Measurements from ENCODE around the gene ARSI. TPM values are rescaled to one million over a fixed set of nuclear protein-coding genes. Genes with fewer than 3 reads are reported as not detected.

ARSI gene
- total RNA-seq, 1 donor from 2014 or later = not detected

DNA sequence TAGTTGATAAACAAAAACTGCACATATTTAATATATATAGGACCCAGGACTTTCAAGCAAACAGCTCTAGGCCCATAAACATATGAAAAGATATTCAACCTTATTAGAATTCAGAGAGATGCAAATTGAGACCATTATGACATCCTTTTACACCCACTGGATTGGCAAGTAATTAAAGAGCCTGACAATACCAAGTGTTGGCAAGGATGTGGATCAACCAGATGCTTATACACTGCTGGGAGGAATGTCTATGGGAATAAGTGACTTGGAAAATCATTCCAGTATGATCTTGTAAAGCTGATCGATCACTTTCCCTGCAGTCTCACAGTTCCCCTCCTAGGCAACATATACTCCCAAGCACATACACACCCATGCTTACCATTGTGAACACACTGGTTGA, 39.3 kb upstream of the ARSI start:
- no peaks in the 10 kb centered on the region for H3K4me1 Mint-ChIP-seq
- DNase-seq = no peak
- H3K27me3 Mint-ChIP-seq = no peaks in the 10 kb centered on the region
- no peak overlapping the region for H3K4me3 Mint-ChIP-seq
- no peak for ATAC-seq (ENCODE audit: low read depth)
- ChIA-PET POLR2A (no interaction called here), CTCF (no interaction called here)
- no peak overlapping the region for H3K27ac Mint-ChIP-seq
- H3K9me3 Mint-ChIP-seq = no peaks in the 10 kb centered on the region
- intact Hi-C loops (cut with micrococcal nuclease) = no loop called here
- TF ChIP-seq, protein P1, sequence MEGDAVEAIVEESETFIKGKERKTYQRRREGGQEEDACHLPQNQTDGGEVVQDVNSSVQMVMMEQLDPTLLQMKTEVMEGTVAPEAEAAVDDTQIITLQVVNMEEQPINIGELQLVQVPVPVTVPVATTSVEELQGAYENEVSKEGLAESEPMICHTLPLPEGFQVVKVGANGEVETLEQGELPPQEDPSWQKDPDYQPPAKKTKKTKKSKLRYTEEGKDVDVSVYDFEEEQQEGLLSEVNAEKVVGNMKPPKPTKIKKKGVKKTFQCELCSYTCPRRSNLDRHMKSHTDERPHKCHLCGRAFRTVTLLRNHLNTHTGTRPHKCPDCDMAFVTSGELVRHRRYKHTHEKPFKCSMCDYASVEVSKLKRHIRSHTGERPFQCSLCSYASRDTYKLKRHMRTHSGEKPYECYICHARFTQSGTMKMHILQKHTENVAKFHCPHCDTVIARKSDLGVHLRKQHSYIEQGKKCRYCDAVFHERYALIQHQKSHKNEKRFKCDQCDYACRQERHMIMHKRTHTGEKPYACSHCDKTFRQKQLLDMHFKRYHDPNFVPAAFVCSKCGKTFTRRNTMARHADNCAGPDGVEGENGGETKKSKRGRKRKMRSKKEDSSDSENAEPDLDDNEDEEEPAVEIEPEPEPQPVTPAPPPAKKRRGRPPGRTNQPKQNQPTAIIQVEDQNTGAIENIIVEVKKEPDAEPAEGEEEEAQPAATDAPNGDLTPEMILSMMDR (IDR thresholded peaks at IDR 0.05) = no peak
- H3K36me3 Mint-ChIP-seq (ENCODE audit: low read depth) = no peaks in the 10 kb centered on the region

DNA sequence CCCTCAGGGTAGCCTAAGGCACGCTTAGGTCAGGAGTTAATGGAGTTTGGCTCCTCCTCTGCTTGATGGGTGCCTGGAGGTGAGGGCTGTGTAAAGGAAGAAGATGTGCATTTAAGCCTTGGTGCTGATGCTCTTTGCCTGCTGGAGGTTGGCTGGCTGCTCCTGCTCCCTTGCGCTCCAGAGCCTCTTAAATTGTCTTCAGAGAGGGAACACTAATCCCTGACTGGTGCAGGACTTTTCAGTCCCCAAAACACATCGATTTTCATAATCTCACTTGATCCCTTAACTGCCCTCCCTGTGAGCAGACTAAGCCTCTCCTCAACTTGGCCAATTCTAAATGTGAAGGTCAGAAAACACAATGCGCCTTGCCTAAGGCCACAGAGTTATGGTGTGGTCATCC, 38.6 kb upstream of the ARSI start:
- Mint-ChIP-seq H3K4me3 (no peak overlapping the region), H3K9me3 (no peaks in the 10 kb centered on the region), H3K27me3 (no peaks in the 10 kb centered on the region), H3K27ac (no peak overlapping the region), H3K4me1 (no peaks in the 10 kb centered on the region), H3K36me3 (ENCODE audit: low read depth) (no peaks in the 10 kb centered on the region)
- DNase-seq = no peak
- ChIA-PET CTCF (no interaction called here), POLR2A (no interaction called here)
- TF ChIP-seq, protein P1 (IDR thresholded peaks at IDR 0.05) = no peak
- intact Hi-C loops (cut with micrococcal nuclease) = no loop called here
- ATAC-seq (ENCODE audit: low read depth) = no peak

DNA sequence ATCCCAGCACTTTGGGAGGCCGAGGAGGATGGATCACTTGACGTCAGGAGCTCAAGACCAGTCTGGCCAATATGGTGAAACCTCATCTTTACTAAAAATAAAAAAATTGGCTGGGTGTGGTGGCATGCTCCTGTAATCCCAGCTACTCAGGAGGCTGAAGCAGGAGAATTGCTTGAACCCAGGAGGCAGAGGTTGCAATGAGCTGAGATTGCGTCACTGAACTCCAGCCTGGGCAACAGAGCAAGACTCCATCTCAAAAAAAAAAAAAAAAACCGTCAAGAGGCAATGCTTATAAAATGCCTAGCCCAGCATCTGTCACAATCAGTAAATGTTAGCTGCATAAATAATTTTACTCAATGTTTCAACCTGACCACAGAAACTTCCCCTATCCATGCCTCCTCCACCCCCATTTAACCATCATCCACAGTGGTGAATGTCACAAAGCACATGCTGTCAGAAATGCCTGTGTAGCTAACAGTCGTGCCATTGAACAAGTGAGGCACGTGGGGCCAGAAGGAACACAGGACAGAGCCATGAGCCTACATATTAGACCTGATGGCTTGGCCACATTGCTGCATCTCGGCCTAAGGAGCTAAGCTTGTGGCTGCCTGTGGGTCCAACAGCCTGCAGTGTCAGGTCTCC, 38.0 kb upstream of the ARSI start:
- TF ChIP-seq, protein P1 (IDR thresholded peaks at IDR 0.05) = no peak
- no peak for DNase-seq
- H3K9me3 Mint-ChIP-seq = no peaks in the 10 kb centered on the region
- H3K27ac Mint-ChIP-seq = no peak overlapping the region
- ChIA-PET CTCF (no interaction called here), POLR2A (interaction anchor here (0.7 kb wide), 1 partner anchor 1411 kb away, joined by 6 read pairs; no protein-coding TSS in a partner anchor)
- no peaks in the 10 kb centered on the region for H3K36me3 Mint-ChIP-seq (ENCODE audit: low read depth)
- no peaks in the 10 kb centered on the region for H3K27me3 Mint-ChIP-seq
- no peak overlapping the region for H3K4me3 Mint-ChIP-seq
- ATAC-seq (ENCODE audit: low read depth) = no peak
- no peaks in the 10 kb centered on the region for H3K4me1 Mint-ChIP-seq
- intact Hi-C loops (cut with micrococcal nuclease) = no loop called here

DNA sequence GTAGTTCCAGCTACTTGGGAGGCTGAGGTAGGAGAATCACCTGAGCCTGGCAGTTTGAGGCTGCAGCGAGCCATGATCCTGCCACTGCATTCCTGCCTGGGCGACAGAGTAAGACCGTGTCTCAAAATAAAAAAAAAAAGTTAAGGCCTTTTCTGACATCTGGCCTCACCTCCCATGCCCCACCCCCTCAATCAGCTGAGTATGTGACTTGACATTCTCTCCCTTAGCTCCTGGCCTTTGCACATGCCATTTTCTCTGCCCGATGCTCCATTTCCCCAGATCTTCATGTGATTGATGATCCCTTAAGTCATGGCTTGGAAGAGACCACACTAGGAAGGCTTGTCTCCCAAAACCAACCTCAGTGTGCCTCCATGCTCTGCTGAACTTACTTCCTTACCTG, 37.1 kb upstream of the ARSI start:
- no peak for ATAC-seq (ENCODE audit: low read depth)
- no peak overlapping the region for H3K4me3 Mint-ChIP-seq
- H3K9me3 Mint-ChIP-seq = no peaks in the 10 kb centered on the region
- no peaks in the 10 kb centered on the region for H3K36me3 Mint-ChIP-seq (ENCODE audit: low read depth)
- TF ChIP-seq, protein P1 (IDR thresholded peaks at IDR 0.05) = no peak
- no peaks in the 10 kb centered on the region for H3K27me3 Mint-ChIP-seq
- POLR2A ChIA-PET = no interaction called here
- DNase-seq = no peak
- CTCF ChIA-PET = no interaction called here
- no peaks in the 10 kb centered on the region for H3K4me1 Mint-ChIP-seq
- intact Hi-C loops (cut with micrococcal nuclease) = no loop called here
- no peak overlapping the region for H3K27ac Mint-ChIP-seq

DNA sequence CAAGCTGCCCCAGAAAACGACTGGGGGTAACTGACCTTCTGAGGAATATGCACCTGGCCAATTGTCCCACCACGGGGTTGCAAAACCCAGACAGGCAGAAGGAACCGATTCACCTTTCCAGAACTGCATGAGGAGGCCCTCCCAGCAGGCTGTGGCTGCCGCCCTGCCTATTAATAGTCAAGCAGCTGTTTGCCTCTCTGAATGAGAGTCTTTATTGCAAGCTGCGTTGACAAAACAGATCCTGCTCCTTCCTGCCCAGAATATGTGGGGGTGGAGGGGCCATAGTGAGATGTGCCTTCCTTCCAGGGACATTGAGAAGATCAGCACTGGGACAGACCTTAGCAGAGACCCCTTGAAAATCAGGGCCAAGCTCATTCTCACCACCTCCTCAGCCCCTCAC, 36.5 kb upstream of the ARSI start:
- Mint-ChIP-seq H3K27me3 (no peaks in the 10 kb centered on the region), H3K36me3 (ENCODE audit: low read depth) (no peaks in the 10 kb centered on the region), H3K9me3 (no peaks in the 10 kb centered on the region), H3K4me3 (no peak overlapping the region), H3K27ac (no peak overlapping the region), H3K4me1 (no peaks in the 10 kb centered on the region)
- TF ChIP-seq, protein P1 (IDR thresholded peaks at IDR 0.05) = no peak
- CTCF ChIA-PET = no interaction called here
- no peak for DNase-seq
- ATAC-seq (ENCODE audit: low read depth) = no peak
- POLR2A ChIA-PET = no interaction called here
- intact Hi-C loops (cut with micrococcal nuclease) = no loop called here
